ENCODE results near the gene NELFA.

The NELFA gene

DNA sequence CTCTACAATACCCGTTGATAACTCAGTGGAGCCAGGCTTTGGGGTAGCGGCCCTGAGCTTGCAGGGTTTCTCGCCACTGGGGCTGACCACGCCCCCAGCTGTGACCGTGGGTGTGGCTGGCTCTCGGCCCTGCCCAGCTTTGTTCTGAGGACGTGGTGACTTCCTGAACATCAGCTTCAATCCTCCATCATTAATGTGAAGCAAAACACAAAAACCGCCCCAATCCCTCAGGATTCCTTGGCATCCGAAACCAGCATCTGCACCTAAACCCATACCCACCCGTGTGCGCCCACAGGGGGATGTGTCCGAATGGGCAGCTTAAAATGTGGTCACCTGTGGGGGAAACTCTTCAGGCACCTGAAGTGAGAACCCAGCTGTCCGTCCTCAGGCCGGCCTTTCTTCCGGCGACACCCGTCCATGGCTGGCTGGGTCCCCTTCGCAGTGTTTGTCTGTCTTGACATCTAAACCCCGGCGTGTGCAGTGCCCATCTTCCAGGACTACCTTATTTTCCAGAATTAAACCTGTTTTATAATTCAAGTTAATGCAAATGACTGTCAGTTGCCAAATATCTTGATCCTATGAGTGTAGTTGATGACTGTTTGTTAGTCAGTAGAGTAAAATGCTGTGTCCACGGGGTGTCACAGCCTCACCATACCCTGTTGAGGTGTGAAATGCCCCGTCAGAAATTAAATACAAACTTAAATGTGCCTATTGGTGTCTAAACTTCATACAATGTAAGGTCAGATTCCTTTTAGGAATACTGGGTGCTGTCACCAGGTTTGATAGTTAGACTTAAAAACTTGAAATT, 27.3 kb downstream of the NELFA start:
- DNase-seq: peak; percentile 27

DNA sequence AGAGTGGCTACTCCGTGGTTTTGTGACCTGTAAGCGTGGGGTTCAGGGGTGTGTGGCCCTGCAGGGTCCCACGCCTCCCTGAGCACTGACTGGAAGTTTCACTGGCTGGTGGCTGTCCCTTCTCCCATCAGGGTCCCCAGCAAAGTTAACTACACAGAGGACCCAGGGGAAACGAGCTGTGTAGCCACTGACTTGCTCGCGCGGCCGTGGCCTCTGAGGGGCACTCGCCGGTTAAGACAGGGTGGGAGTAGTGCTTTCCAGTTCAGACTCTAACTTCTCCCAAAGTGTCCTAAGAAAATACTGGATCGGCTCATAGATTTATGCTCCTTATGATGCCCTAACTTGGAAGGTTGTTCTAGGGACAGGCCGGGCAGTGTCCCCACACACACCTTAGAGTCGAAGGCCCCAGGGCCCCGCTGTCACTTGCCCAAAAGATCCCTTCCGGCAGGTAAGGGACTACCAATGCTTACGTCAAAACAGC, 28.2 kb downstream of the NELFA start:
- peak; percentile 22 for DNase-seq

DNA sequence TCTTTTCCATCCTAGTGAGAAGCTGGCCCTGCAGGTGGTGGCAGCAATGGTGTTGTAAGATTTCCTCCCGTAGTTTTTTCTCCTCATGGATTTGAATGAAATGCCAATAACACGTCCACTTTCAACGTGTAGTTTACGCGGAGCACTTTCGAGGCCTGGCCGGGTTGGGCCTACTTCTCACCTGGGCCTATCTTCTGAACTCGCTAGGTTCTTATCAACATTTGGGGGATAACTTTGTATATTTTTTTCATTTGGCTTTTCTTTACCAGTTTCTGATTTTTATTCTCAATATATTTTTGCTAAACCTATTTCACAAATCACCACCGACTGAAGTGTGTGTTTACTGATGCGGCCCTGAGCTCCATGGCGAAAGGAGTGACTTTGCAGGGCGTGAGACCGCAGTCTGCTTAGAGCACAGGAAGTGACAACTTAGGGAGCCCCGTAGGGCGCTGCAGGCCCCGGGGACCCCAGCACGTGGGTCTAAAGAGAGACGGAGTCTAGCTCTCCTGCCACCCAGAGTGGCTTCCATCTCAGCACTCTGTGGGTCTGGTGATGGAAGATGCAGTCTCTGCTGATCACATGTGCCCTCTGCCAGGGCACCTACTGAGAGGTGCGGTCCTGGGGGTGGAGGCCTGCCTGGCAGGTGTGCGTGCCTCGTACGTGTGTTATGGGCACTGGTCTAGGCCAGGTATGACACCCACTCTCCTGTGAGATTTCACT, 29.1 kb downstream of the NELFA start:
- DNase-seq: peak; percentile 22

DNA sequence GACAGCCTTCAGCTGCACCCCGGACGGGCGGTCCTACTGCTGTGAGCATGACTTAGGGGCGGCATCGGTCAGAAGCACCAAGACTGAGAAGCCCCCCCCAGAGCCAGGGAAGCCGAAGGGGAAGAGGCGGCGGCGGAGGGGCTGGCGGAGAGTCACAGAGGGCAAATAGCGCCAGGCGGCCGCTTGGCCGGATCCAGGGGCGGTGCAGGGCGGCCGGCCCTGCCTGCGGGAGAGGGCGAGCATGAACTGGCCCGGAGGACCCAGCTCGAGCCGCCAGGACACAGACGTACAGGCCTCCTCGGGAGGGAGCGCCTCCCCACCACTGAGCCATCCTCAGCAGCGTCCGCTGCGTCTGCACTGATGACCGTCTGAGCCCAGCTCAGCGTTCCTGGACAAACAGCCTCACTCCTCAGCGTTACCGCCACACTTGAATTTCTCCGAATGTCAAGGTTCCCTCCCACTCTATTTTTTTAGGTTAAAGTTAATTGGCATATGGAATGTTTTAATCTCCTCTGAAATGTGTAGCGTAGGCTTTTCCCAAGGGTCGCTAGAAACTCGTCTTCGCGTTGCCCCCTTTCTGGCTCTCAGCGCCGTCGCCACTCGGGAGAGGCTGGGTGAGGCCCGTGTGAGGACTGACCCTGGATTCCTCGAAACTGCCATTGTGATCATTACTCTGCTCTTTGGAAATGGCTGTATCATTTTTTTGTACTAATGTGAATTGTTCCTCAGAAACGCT, 29.9 kb downstream of the NELFA start:
- DNase-seq: peak; percentile 19

DNA sequence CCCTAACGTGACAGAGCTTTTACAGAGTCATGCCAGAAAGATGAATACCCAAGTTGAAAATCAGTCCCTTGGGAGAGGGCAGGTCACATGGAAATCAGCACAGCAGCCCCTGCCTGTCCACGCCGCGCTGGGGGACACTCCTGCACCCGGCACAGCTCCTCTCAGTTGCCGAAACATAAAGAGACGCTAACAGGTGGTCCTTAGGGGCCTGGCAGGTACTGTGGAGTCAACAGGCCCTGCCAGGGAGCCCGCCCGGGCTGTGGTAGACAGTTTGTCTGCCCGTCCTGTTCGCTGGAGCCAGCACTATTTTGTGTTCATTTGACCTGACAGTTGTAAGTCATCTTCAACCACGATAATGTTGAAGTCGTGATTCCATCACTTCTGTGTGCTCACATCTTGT, 30.5 kb downstream of the NELFA start:
- no peak for DNase-seq

DNA sequence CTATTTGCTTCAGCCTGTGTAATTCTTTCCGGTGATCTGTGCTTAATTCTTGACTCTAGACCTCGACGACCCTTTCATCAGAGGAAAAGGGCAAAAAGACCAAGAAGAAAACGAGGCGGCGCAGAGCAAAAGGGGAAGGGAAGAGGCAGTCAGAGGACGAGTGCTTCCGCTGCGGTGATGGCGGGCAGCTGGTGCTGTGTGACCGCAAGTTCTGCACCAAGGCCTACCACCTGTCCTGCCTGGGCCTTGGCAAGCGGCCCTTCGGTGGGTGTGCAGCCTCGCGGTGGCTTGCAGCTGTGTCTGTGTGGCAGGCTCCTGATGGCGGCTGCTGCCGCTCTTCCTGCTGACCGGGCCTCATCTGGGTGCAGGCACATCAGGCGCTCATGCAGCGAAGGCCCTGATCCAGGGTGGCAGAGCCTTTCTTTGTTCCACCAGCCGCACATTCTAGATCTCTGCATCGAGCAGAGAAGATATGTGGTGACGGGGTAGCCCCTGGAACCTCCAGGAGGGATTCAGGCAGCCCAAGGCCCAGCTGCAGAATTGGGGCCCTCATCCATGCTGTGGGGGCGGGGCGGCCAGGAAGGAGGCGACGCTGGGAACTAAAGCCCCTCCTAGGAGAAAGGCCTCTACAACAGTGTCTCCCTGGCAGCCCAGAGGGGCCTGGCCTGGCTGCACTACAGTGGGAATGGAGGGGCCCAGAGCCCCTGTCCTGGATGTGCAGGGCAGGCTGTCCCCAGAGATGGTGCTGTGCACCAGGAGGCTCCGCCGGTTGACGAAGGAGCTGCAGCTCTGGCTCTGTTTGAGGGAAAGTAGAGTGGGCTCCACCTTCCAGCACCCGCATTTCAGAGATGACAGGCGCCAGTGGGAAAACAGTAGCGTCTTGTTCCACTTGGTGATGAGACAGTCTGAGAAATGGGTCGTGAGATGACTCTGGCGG, 32.1 kb downstream of the NELFA start:
- DNase-seq: peak; percentile 15

DNA sequence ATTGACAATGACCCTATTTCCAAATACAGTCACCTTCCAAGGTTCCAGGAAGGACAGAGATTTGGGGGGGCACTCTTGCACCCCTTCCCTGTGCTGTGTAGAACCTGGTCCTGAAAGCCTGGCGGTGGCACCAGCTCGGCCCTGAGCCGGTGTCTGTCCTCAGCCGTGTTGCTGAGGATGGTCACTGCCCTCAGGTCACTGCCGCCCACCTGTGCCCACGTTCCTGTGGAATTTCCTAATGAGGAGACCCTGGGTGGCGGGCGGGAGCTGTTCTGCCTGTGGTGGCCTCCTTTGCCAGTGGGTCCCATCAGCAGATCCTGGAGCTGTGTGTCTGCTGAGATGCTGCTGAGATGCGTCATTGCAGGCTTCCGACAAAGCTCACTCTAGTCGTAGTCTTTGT, 32.9 kb downstream of the NELFA start:
- DNase-seq: peak; percentile 16

DNA sequence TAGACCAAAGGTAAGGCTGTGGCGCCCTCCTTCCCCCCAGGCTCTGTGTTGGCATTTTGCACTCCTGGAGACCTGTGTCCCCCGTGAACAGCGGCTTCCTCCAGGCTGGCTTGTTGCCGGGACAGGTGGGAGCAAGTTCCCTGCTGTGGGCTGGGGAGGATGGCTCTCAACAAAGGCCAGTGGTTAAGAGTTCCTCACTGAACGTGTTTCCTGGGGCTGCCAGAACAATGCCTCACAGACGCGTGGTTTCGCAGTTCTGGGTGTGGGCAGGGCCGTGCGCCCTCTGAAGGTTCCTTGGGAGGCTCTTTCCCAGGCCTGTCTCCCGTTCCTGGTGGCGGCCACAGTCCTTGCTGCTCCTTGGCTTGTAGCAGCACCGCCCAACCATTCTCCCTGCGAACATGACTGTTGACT, 33.4 kb downstream of the NELFA start:
- no peak for DNase-seq

DNA sequence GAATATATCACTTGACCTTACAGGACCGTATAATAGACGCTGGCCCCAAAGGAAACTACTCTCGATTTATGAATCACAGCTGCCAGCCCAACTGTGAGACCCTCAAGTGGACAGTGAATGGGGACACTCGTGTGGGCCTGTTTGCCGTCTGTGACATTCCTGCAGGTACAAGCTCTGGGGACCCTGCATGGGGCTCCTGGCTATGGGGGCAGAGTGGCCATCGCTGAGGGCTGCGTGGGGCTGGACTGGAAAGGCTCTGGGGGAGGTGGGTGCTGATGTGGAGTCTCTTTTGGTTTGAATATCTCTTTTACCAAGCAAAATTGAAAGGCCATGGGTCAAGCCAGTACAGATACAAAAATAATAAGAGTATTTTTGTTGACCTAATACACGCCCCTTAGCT, 33.9 kb downstream of the NELFA start:
- DNase-seq: no peak

DNA sequence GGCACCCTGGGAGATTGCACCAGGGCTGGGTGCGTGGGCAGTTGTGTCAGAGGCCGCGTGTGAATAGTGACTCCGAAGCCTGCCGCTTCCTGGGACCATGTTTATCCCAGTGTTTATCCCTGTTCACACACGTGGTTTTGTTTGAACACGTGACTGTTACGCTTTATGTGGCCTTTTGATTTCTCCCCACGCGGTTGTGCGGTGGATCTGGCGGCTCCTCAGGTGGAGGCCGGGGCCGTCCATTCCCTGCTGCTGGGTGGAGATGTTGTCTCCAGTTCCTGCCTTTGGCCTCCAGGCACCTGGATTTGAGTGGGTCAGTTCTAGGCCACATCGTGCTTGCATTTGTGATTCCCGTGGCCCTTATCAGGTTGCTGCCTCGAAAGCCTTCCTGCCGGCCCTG, 35.1 kb downstream of the NELFA start:
- DNase-seq: no peak

DNA sequence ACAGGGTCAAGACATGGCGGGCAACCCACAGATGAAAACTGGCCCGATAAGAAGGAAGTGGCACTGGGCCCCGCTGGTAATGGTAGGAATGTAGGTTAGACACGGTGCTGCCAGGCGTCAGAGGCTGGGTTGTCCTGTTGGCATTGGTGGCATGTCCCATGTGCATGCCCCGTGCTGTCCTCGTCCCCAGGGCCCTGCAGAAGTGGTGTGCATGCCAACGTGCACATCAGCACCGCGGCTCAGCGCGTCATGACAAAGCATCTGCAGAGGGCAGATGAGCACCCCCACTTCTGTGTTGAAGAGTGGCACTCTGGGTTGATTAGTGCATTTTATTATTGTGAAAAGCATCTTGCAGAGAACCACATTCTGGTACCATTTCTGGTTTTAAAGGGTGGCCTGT, 35.6 kb downstream of the NELFA start:
- no peak for DNase-seq

DNA sequence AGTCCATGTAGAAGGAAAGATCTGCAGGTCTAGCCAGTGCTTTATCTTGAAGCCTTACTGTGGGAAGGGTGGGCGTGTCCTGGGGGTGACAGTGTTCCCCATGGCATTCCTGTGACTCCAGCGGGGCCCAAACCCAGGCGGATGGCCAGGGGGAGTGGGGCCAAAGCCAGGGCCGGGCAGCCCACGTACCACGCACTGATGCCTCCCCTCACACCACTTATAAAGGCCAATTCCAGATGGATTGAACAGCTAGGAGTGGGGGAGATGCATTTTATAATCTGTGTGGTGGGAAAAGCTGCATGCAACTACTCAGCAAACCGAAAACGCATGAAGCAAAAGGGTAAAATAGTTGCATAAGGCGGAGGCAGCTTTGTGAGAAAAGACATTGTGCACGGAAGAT, 36.4 kb downstream of the NELFA start:
- DNase-seq: no peak

DNA sequence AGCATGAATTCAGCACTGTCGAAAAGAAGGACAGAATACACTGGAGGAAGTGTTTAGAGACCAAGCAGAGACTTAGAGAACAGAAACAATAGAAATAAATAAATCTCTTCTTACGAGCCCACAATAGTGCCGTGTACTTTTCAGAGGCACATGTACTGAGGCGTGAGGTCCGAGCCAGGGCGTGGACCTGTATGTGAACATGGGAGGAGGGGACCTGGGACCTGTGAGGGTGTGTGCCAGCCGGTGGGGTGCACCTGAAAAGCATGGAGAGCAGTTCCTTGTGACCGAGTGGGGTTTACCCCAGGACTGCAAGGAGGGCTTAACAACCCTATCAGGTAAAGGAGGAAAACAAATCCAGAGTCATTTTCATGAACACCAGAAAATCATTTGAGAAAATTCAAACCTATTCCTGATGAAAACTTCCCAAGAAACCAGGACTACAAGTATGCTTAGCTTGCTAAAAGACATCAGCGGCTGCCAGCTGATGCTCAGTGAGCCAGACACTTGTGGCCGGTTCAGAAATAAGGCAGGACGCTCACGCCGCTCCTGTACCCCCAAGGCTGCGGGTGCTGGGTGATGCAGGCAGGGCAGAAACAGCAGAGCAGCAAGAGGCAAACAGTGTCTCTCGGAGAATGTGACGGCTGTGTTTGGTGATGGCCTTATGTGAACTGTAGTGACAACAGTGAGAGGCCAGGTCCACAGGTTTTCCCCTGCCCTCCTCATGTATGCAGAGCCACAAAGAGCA, 37.1 kb downstream of the NELFA start:
- no peak for DNase-seq

DNA sequence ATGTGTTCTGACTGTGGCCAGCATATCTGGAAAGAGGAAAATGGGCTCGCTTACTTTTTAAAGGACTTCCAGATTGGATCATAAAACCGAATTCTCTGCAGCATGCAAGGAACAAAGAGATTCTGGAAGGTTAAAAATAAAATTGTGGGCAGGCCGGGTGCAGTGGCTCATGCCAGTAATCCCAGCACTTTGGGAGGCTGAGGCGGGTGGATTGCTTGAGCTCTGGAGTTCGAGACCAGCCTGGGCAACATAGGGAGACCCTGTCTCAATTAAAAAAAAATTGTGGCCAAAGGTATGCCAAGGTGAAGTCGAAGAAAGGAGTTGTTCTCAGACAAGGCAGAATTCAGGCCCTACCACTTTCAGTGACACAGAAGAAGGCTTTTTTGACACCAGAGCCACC, 37.8 kb downstream of the NELFA start:
- DNase-seq: no peak

DNA sequence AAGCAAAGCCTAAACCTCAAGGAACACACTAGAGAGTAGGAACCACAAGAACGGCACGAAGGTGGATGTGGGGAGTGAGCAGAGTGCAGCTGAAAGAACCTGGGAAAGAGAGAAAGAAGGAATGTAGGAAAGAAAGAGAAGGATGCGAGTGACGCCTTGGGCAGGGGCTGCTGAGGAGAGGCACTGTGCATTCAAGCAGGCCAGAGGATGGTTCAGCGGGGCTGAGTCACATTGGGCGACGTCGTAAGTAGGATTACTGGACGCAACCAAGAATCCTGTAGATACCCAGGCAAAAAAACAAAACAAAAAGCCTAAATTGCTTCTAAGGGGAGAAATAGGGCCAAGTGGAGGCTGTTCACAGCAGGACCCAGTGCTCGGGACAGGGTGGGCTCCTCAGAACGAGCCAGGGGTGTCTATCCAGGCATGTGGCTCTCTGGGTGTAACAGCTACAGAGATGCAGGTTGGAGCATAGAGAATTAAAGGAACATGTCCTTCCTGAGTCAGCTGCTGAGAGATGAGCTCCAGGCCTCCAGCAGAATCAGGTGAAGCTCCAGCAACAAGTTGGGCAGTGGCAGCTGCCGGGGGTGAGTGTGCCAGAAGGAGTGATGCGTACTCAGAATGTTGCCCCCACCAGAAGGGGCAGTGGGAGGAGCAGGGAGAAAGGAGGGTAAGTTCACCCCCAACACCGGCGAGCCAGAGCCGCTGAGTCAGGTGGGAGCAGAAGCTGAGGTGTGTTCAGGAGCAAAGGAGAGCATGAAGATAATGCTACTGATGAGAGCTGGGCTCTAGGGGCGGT, 38.6 kb downstream of the NELFA start:
- DNase-seq: no peak

DNA sequence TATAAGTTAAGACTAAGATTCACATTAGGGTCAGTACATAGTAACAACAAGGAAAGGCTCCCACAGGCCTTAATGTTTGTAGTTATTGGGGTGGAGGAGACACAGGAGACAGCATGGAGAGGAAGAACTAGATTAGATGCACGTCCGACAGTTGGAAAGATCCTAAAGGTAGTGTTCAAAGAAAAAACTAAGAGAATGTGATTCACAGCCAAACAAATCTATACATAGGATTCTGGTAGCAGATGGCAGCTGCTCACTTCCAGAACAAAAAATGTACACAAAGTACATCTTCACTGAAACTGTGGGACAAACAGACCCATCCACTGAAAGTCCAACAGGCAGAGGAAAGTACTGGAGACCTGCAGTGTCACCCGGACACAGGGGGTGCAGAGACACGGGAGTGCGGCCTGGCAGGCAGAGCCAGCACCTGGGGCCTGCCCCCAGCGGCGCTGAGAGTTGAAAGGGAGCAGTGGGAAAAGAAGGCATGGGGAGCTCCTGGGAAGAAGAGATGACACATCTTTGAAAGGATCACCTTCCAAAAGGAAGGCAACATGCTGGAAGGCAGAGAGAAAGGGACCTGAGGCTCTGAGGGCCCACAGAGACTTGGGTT, 40.0 kb downstream of the NELFA start:
- no peak for DNase-seq

DNA sequence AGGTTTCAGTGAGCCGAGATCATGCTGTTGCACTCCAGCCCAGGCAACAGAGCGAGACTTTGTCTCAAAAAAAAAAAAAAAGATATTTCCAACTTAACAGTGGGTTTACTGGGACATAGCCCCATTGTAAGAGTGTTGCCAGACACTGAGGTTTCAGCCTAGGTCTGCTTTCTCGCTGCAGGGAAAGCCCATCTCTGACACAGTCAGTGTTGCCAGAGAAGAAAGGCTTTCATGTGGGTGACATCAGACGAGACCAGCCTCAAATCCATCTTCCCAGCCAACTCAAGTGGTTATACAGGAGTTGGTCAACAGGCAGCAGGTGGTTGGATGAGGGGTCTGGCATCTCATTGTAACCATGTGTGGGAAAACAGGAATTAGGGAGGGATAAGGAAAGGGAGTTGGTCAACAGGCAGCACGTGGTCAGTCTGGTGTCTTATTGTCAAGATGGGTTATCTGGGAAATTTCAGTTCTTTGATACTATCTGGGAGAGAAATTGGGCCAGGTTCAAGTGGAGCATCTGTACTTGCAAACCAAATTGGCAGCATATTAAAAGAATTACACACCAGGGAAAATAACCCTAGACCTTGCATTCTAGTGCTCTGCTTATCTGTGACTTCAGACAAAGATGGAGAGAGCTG, 41.1 kb downstream of the NELFA start:
- no peak for DNase-seq

DNA sequence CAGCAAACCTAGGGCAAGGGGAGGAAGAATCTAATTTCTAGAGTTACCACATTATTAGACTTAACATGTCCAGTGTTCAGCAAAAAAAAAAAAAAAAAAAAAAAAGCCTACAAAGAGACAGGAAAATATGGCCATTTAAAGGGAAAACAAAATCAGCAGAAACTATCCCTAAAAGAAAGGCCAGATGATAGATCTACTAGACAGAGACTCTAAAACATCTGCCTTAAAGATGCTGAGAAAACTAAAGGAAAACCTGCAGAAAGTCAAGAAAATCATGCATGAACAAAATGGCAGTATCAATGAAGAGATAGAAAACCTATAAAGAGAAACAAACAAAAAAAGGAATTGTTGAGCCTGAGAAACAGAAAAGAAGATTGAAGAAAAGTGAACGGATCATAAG, 43.8 kb downstream of the NELFA start:
- no peak for DNase-seq

DNA sequence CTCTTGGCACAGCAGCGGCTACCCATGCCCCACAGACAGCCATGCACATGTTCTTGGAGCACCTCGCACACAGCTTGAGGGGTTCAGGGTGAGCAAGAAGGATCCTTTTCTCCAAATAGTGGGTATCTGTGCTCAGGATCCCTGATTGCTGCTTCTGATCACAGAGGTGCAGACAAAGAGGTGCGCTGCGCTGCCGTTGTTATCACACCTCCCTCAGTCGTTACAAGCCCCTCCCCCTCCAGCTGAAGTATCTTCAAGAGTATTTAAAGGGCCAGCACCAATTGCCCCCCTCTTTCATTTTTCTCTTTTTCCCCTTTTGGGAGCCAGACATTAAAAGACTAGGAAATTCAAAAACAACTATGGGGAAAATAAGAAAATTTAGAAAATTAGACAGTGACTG, 44.3 kb downstream of the NELFA start:
- no peak for DNase-seq

DNA sequence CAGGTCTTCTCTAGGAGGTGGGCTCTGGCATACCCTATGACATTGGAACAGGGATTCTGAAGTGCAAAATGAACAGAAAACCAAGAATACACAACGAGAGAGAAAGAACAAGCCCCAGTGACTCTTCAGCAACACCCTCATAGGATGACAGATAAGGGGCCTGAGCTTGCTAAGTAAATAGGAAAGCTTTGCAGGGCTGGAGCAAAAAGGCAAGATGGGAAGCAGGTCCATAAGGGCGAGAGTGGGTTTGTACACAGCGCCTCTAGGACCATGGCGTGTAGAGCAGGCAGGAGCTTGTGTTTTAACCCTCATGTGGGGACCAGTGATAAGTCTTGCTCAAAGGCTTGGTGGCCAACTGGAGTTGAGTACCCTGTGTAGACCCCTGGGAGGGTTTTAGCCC, 45.8 kb downstream of the NELFA start:
- DNase-seq: no peak

Data from stimulated activated CD8-positive, alpha-beta memory T cell treated with anti-CD3 and anti-CD28 coated beads, Interleukin-4, amount 100 ng/mL, for 48 hours (primary cell).